ENCODE data around the gene CETN2.

The CETN2 gene

GRCh38 chrX:152845618-152846240 is 15.2 kb upstream of the CETN2 start:
- TF ChIP-seq FOXP2 (optimal IDR thresholded peaks at IDR 0.05; ENCODE audit: borderline replicate concordance, extremely low read depth, extremely low read length, insufficient read depth): no peak

- TF ChIP-seq SIN3A (IDR thresholded peaks at IDR 0.05; ENCODE audit: borderline replicate concordance, insufficient read depth, low read length) (no peak), REST (IDR thresholded peaks at IDR 0.05; ENCODE audit: insufficient read depth in 1 of 2, low read depth in 2 of 2, low read length in 2 of 2) (no peak), FOXP2 (optimal IDR thresholded peaks at IDR 0.05; ENCODE audit: borderline replicate concordance, extremely low read depth, extremely low read length, insufficient read depth) (no peak), POLR2AphosphoS5 (IDR thresholded peaks at IDR 0.05; ENCODE audit: low read depth, low read length) (no peak)
Measured at GRCh38 chrX:152844256-152844655, 13.7 kb upstream of the CETN2 start.

- TF ChIP-seq TAF1 (IDR thresholded peaks at IDR 0.05; ENCODE audit: borderline replicate concordance, insufficient read depth, low read length): no peak
- TF ChIP-seq FOXP2 (optimal IDR thresholded peaks at IDR 0.05; ENCODE audit: borderline replicate concordance, extremely low read depth, extremely low read length, insufficient read depth): no peak
Measured at GRCh38 chrX:152843852-152844251, 13.3 kb upstream of the CETN2 start.

GRCh38 chrX:152842772-152843338 is 12.3 kb upstream of the CETN2 start:
- TF ChIP-seq POLR2AphosphoS5 (IDR thresholded peaks at IDR 0.05; ENCODE audit: low read depth, low read length) (no peak), SIN3A (IDR thresholded peaks at IDR 0.05; ENCODE audit: borderline replicate concordance, insufficient read depth, low read length) (no peak), REST (IDR thresholded peaks at IDR 0.05; ENCODE audit: insufficient read depth in 1 of 2, low read depth in 2 of 2, low read length in 2 of 2) (no peak), TAF1 (IDR thresholded peaks at IDR 0.05; ENCODE audit: borderline replicate concordance, insufficient read depth, low read length) (no peak), FOXP2 (optimal IDR thresholded peaks at IDR 0.05; ENCODE audit: borderline replicate concordance, extremely low read depth, extremely low read length, insufficient read depth) (no peak)

GRCh38 chrX:152833378-152833777 is 2.8 kb upstream of the CETN2 start:
- TF ChIP-seq TAF1 (IDR thresholded peaks at IDR 0.05; ENCODE audit: borderline replicate concordance, insufficient read depth, low read length) (no peak), FOXP2 (optimal IDR thresholded peaks at IDR 0.05; ENCODE audit: borderline replicate concordance, extremely low read depth, extremely low read length, insufficient read depth) (no peak), SIN3A (IDR thresholded peaks at IDR 0.05; ENCODE audit: borderline replicate concordance, insufficient read depth, low read length) (no peak), REST (IDR thresholded peaks at IDR 0.05; ENCODE audit: insufficient read depth in 1 of 2, low read depth in 2 of 2, low read length in 2 of 2) (no peak), POLR2AphosphoS5 (IDR thresholded peaks at IDR 0.05; ENCODE audit: low read depth, low read length) (no peak)

- no peak for TF ChIP-seq SIN3A (IDR thresholded peaks at IDR 0.05; ENCODE audit: borderline replicate concordance, insufficient read depth, low read length)
- no peak for TF ChIP-seq FOXP2 (optimal IDR thresholded peaks at IDR 0.05; ENCODE audit: borderline replicate concordance, extremely low read depth, extremely low read length, insufficient read depth)
- TF ChIP-seq TAF1 (IDR thresholded peaks at IDR 0.05; ENCODE audit: borderline replicate concordance, insufficient read depth, low read length): no peak
- TF ChIP-seq REST (IDR thresholded peaks at IDR 0.05; ENCODE audit: insufficient read depth in 1 of 2, low read depth in 2 of 2, low read length in 2 of 2): no peak
- no peak for TF ChIP-seq POLR2AphosphoS5 (IDR thresholded peaks at IDR 0.05; ENCODE audit: low read depth, low read length)
Measured at GRCh38 chrX:152832520-152832919, 2.0 kb upstream of the CETN2 start.

Measured in PFSK-1 (cell line).